ENCODE data around the gene ETFA. TPM values are rescaled to one million over a fixed set of nuclear protein-coding genes. Genes with fewer than 3 reads are reported as not detected.

The ETFA gene
- total and polyA plus RNA-seq, 2 of the 8 experiments (the other 6 are each of a cell fraction or from before 2014, with no cell fraction given) = 60.9 to 90.0 TPM

DNA sequence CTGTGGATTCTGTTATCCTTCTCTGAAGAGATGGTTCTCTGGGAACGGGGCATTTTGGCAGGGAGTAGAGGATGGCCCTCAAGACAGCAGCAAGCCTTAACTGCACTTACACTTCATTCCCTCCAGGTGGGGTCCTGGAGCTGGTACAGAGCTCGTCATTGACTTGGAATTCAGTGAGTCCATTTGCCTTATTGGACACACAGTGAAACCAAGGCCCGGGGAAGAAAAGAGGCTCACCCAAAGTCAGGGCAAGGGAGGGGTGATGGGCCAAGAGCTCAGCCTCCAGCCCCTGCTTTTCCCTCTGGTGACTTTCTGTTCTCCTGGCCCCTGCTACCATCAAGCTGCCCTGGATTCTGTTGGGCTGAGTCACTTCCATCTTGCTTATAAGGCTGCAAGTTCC, 125.6 kb downstream of the ETFA start (continued):
- TF ChIP-seq ATF2 (IDR thresholded peaks at IDR 0.05; ENCODE audit: low read length) (no peak), CEBPB (IDR thresholded peaks at IDR 0.05; ENCODE audit: low read depth, low read length) (no peak), YY1 (IDR thresholded peaks at IDR 0.05; ENCODE audit: low read depth, low read length) (no peak), SUZ12 (IDR thresholded peaks at IDR 0.05; ENCODE audit: low read length) (no peak), SIRT6 (IDR thresholded peaks at IDR 0.05; ENCODE audit: low read length) (no peak), TAF7 (optimal IDR thresholded peaks at IDR 0.05; ENCODE audit: borderline replicate concordance, low read depth, low read length) (no peak), POU5F1 (IDR thresholded peaks at IDR 0.05; ENCODE audit: low read depth, low read length) (no peak), CBX8 (IDR thresholded peaks at IDR 0.05; ENCODE audit: borderline replicate concordance, low read depth, low read length) (no peak), JUN (IDR thresholded peaks at IDR 0.05; ENCODE audit: low read depth, low read length) (no peak), NRF1 (IDR thresholded peaks at IDR 0.05; ENCODE audit: low read depth, low read length) (no peak), KDM5A (IDR thresholded peaks at IDR 0.05; ENCODE audit: low read length) (no peak), CREB1 (IDR thresholded peaks at IDR 0.05) (peak; percentile 45), ZNF274 (IDR thresholded peaks at IDR 0.05; ENCODE audit: borderline replicate concordance, extremely low read depth, low read length) (no peak), KDM1A (IDR thresholded peaks at IDR 0.05; ENCODE audit: borderline replicate concordance, low read length) (no peak), RAD21 (IDR thresholded peaks at IDR 0.05 in 1 of 2, conservative IDR thresholded peaks at IDR 0.05 in 1 of 2; ENCODE audit: low read depth in 2 of 2, low read length in 2 of 2) (peak; percentile 75 to 81), MAFK (IDR thresholded peaks at IDR 0.05; ENCODE audit: low read depth, low read length) (no peak), SP1 (IDR thresholded peaks at IDR 0.05; ENCODE audit: low read depth, low read length) (no peak), CHD1 (IDR thresholded peaks at IDR 0.05; ENCODE audit: low read depth, low read length) (no peak), BCL11A (IDR thresholded peaks at IDR 0.05; ENCODE audit: low read depth in 2 of 2, low read length in 2 of 2) (no peak), TEAD4 (IDR thresholded peaks at IDR 0.05; ENCODE audit: low read depth, low read length) (peak; percentile 72), SAP30 (IDR thresholded peaks at IDR 0.05; ENCODE audit: insufficient read depth, insufficient replicate concordance, low read length) (no peak), SP2 (IDR thresholded peaks at IDR 0.05; ENCODE audit: low read length) (no peak)
- TF ChIP-seq, protein P1, sequence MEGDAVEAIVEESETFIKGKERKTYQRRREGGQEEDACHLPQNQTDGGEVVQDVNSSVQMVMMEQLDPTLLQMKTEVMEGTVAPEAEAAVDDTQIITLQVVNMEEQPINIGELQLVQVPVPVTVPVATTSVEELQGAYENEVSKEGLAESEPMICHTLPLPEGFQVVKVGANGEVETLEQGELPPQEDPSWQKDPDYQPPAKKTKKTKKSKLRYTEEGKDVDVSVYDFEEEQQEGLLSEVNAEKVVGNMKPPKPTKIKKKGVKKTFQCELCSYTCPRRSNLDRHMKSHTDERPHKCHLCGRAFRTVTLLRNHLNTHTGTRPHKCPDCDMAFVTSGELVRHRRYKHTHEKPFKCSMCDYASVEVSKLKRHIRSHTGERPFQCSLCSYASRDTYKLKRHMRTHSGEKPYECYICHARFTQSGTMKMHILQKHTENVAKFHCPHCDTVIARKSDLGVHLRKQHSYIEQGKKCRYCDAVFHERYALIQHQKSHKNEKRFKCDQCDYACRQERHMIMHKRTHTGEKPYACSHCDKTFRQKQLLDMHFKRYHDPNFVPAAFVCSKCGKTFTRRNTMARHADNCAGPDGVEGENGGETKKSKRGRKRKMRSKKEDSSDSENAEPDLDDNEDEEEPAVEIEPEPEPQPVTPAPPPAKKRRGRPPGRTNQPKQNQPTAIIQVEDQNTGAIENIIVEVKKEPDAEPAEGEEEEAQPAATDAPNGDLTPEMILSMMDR (IDR thresholded peaks at IDR 0.05; ENCODE audit: control extremely low read depth in 1 of 3, insufficient read depth in 1 of 3, low read depth in 1 of 3, low read length in 3 of 3) = peak; percentile 74 to 79 (median 76)

All from H1 (cell line).